Endothelial cell of umbilical vein (primary cell): Measurements from ENCODE around the gene BIN2. TPM values are rescaled to one million over a fixed set of nuclear protein-coding genes. Genes with fewer than 3 reads are reported as not detected.

Experiments
- BruUV-seq: library from RNA; stranded (reverse); fragments of 400-500 nt; replicated peaks from 2 replicates; lab custom pipeline; 2021; lab: Mats Ljungman, UMichigan
- CTCF ChIA-PET: fragments of 300-600, 350-600 bp; sonication (Branson Sonifier 250); formaldehyde crosslinking; loops from one replicate; lab custom pipeline; 2021; ENCODE audit warnings: antibody characterized with exemption, inconsistent platforms; lab: Charles Lee
- POLR2A ChIA-PET: fragments of 300-600, 350-600 bp; sonication (Branson Sonifier 250); formaldehyde crosslinking; loops from one replicate; lab custom pipeline; 2021; ENCODE audit warnings: antibody characterized with exemption, inconsistent platforms; lab: Charles Lee
- DNase-seq: peaks from one replicate; pipeline ENCODE4 v3.0.0-alpha.2; 2011; ENCODE audit warnings: low read depth, low spot score
- FAIRE-seq: peaks from 2 replicates; lab custom pipeline; 2011; peaks lifted over from hg19 to GRCh38; lab: Jason Lieb, UNC
- H2AFZ ChIP-seq: 2 replicates; pipeline ENCODE4 v1.6.0; 2012; ENCODE audit warnings: low read depth, low read length, control low read depth, inconsistent platforms
- H3K27ac ChIP-seq: 2 replicates; pipeline ENCODE4 v1.5.1; 2011; ENCODE audit warnings: low read depth, mild to moderate bottlenecking, control low read depth, low read length, moderate library complexity; ENCODE audit not compliant: insufficient read depth
- H3K27me3 ChIP-seq, 2 experiments: 2 replicates each; pipeline versions ENCODE4 v1.6.0 to v1.6.1; 2011; ENCODE audit warnings: low read length in 2 of 2, mixed read lengths in 1 of 2; ENCODE audit not compliant: control insufficient read depth in 2 of 2, insufficient read depth in 2 of 2
- H3K36me3 ChIP-seq, 2 experiments: 2 replicates in 1 of 2; 3 replicates in 1 of 2; pipeline ENCODE4 v1.5.1; 2011; ENCODE audit warnings: low read length in 2 of 2, mild to moderate bottlenecking in 1 of 2, moderate library complexity in 1 of 2; ENCODE audit not compliant: control insufficient read depth in 2 of 2, insufficient read depth in 2 of 2; ENCODE audit errors: extremely low read depth in 1 of 2
- H3K4me1 ChIP-seq: 3 replicates; pipeline ENCODE4 v1.5.1; 2011; ENCODE audit warnings: mild to moderate bottlenecking, low read length; ENCODE audit not compliant: control insufficient read depth, insufficient read depth; ENCODE audit errors: extremely low read depth
- H3K4me2 ChIP-seq: 2 replicates; pipeline ENCODE4 v1.6.1; 2011; ENCODE audit warnings: low read length, control low read depth, mixed read lengths; ENCODE audit not compliant: insufficient read depth
- H3K4me3 ChIP-seq, 3 experiments: fragments of 200-600 bp in 1 of 3; sonication (generic), shearing (Covaris generic) in 1 of 3; replicated peaks in 1 of 3; 2 replicates each; pipeline ENCODE4 v1.5.1; 2011 to 2016; ENCODE audit warnings: control low read depth in 3 of 3, low read length in 3 of 3, mild to moderate bottlenecking in 2 of 3, inconsistent platforms in 1 of 3, low read depth in 1 of 3, moderate library complexity in 1 of 3; ENCODE audit not compliant: insufficient read depth in 1 of 3
- H3K79me2 ChIP-seq: 2 replicates; pipeline ENCODE4 v1.6.0; 2012; ENCODE audit warnings: low read length, inconsistent platforms; ENCODE audit not compliant: control insufficient read depth, insufficient read depth
- H3K9ac ChIP-seq: replicated peaks from 2 replicates; pipeline ENCODE3; 2011; ENCODE audit warnings: low read length, control low read depth; ENCODE audit not compliant: insufficient read depth; ENCODE audit errors: extremely low read depth
- H3K9me1 ChIP-seq: replicated peaks from 3 replicates; pipeline ENCODE4 v1.6.0; 2011; ENCODE audit warnings: mild to moderate bottlenecking, low read length; ENCODE audit not compliant: control insufficient read depth, insufficient read depth; ENCODE audit errors: extremely low read depth
- H3K9me3 ChIP-seq: replicated peaks from 2 replicates; pipeline ENCODE4 v1.5.1; 2012; ENCODE audit warnings: low read length, inconsistent platforms; ENCODE audit not compliant: control insufficient read depth, insufficient read depth
- H4K20me1 ChIP-seq: replicated peaks from 2 replicates; pipeline ENCODE3; 2011; ENCODE audit warnings: mild to moderate bottlenecking, low read length; ENCODE audit not compliant: control insufficient read depth, insufficient read depth; ENCODE audit errors: extremely low read depth
- CTCF ChIP-seq, 2 donors: IDR thresholded peaks; 1 replicate in 1 of 2; 2 replicates in 1 of 2; pipeline ENCODE4 v1.5.1; 2011; ENCODE audit warnings: low read length in 2 of 2, mild to moderate bottlenecking in 2 of 2, moderate library complexity in 2 of 2, control low read depth in 1 of 2, inconsistent platforms in 1 of 2, low read depth in 1 of 2; ENCODE audit not compliant: insufficient read depth in 1 of 2; ENCODE audit errors: extremely low read depth in 1 of 2
- EZH2 ChIP-seq: IDR thresholded peaks from 2 replicates; pipeline ENCODE4 v1.6.1; 2012; ENCODE audit warnings: borderline replicate concordance, low read depth, mild to moderate bottlenecking, moderate library complexity, low read length, inconsistent platforms; ENCODE audit not compliant: severe bottlenecking
- FOS ChIP-seq: IDR thresholded peaks from 2 replicates; pipeline ENCODE4 v1.6.1; 2011; ENCODE audit warnings: mild to moderate bottlenecking, low read length, moderate library complexity, borderline replicate concordance; ENCODE audit not compliant: insufficient read depth
- GATA2 ChIP-seq: IDR thresholded peaks from 2 replicates; pipeline ENCODE4 v1.7.0; 2011; ENCODE audit warnings: low read depth, mild to moderate bottlenecking, moderate library complexity, mixed read lengths, low read length; ENCODE audit not compliant: insufficient read length, insufficient read depth
- JUN ChIP-seq: IDR thresholded peaks from 2 replicates; pipeline ENCODE4 v1.6.1; 2011; ENCODE audit warnings: borderline replicate concordance, low read depth; ENCODE audit not compliant: insufficient read length, insufficient read depth
- MAX ChIP-seq: IDR thresholded peaks from 2 replicates; pipeline ENCODE4 v1.6.1; 2011; ENCODE audit not compliant: insufficient read depth, insufficient read length
- MYC ChIP-seq: IDR thresholded peaks from one replicate; pipeline ENCODE4 v1.6.1; 2011; ENCODE audit warnings: mild to moderate bottlenecking, low read depth, low read length
- POLR2A ChIP-seq: IDR thresholded peaks from 2 replicates; pipeline ENCODE4 v1.6.1; 2012; ENCODE audit warnings: low read depth, mild to moderate bottlenecking, control low read depth, low read length
- POLR2AphosphoS5 ChIP-seq: IDR thresholded peaks from 2 replicates; pipeline ENCODE4 v1.6.1; 2012; ENCODE audit warnings: low read depth, mild to moderate bottlenecking, control low read depth, low read length, moderate library complexity; ENCODE audit not compliant: insufficient read depth
- dilution Hi-C: fragments of 300-500 bp; cut with MboI; formaldehyde crosslinking; loops from one replicate; pipeline ENCODE4 v1.15.0; 2019; ENCODE audit warnings: low sequenced_read_pairs; ENCODE audit not compliant: extremely low pct_ligation_motif_present
- intact Hi-C: fragments of 100-400 bp; cut with micrococcal nuclease; formaldehyde crosslinking; loops from one replicate; pipeline ENCODE4 v1.10.0; 2022
- polyA plus RNA-seq, 4 experiments: library from polyadenylated mRNA; depleted of rRNA in 3 of 4; stranded (reverse) in 3 of 4; unstranded in 1 of 4; fragments of >200 nt; gene quantifications; 2 replicates each; pipeline versions ENCODE4 v1.2.1 to v1.2.3, GENCODE V29; 2011 to 2012; ENCODE audit warnings: missing spikeins in 1 of 4
- total RNA-seq: library from RNA; stranded (reverse); gene quantifications from 2 replicates; pipeline ENCODE4 v1.2.3, GENCODE V29; 2021

The BIN2 gene
- total and polyA plus RNA-seq, 2 donors (not counting 3 experiments of a cell fraction or from before 2014, with no cell fraction given), result not detected

- H2AFZ ChIP-seq, result no peak overlapping the region
- DNase-seq (no peak), FAIRE-seq (no peak)
- H3K79me2 ChIP-seq, result no peaks in the 10 kb centered on the region
- no peaks in the 10 kb centered on the region for H3K27me3 ChIP-seq
- ChIA-PET CTCF (no interaction called here), POLR2A (no interaction called here)
- BruUV-seq, result no TSS peak
- no peaks in the 10 kb centered on the region for H4K20me1 ChIP-seq
- H3K4me3 ChIP-seq, result no peak overlapping the region
- dilution Hi-C loops, result no loop called here
- H3K36me3 ChIP-seq, result peaks cover 0 to 3% of the 10 kb centered on the region in 2 experiments
- no peak overlapping the region for H3K9ac ChIP-seq
- no peaks in the 10 kb centered on the region for H3K9me3 ChIP-seq
- no peaks in the 10 kb centered on the region for H3K4me1 ChIP-seq
- no peak overlapping the region for H3K4me2 ChIP-seq
- no peak for TF ChIP-seq POLR2A
- no peak for TF ChIP-seq MAX
- no peak for TF ChIP-seq MYC
- TF ChIP-seq GATA2, result no peak
- no peak for TF ChIP-seq CTCF (IDR thresholded peaks at IDR 0.05; ENCODE audit: extremely low read depth in 1 of 2, insufficient read depth in 1 of 2, low read depth in 1 of 2, low read length in 2 of 2)
- TF ChIP-seq JUN, result no peak
- TF ChIP-seq EZH2, result no peak
- TF ChIP-seq POLR2AphosphoS5, result no peak
- TF ChIP-seq FOS, result no peak
- H3K27ac ChIP-seq, result no peak overlapping the region
- intact Hi-C loops, result no loop called here
- no peaks in the 10 kb centered on the region for H3K9me1 ChIP-seq
Observed at GRCh38 chr12:51358496-51358895, 34.5 kb upstream of the BIN2 start.
